Neural cell (in vitro differentiated cells): ENCODE measurements around the gene NME7. TPM values are rescaled to one million over a fixed set of nuclear protein-coding genes. Genes with fewer than 3 reads are reported as not detected.

Experiments used
- H2AFZ ChIP-seq: fragments of 200-600, 300-800 bp; sonication (generic), shearing (Covaris generic); 2 replicates; pipeline ENCODE4 v1.6.0; 2014; ENCODE audit warnings: low read depth, mild to moderate bottlenecking, antibody characterized with exemption, low read length, moderate library complexity
- H3F3A ChIP-seq: fragments of 200-600 bp; shearing (Covaris generic); 2 replicates; pipeline ENCODE4 v1.6.1; 2016; ENCODE audit warnings: mild to moderate bottlenecking, moderate library complexity, mixed read lengths, antibody characterized with exemption, low read length; ENCODE audit not compliant: insufficient read depth, poor library complexity, severe bottlenecking
- H3K27ac ChIP-seq: fragments of 200-600, 300-800 bp; sonication (generic), shearing (Covaris generic); 2 replicates; pipeline ENCODE4 v1.5.1; 2014; ENCODE audit warnings: mild to moderate bottlenecking, low read length, moderate library complexity
- H3K27me3 ChIP-seq: fragments of 300-800, 200-600 bp; sonication (generic), shearing (Covaris generic); 2 replicates; pipeline ENCODE4 v1.6.0; 2014; ENCODE audit warnings: mild to moderate bottlenecking, low read depth, low read length, moderate library complexity; ENCODE audit not compliant: insufficient read depth
- H3K36me3 ChIP-seq: fragments of 300-800, 200-600 bp; sonication (generic), shearing (Covaris generic); 2 replicates; pipeline ENCODE4 v1.5.1; 2014; ENCODE audit warnings: mild to moderate bottlenecking, antibody characterized with exemption, low read length, moderate library complexity; ENCODE audit not compliant: insufficient read depth
- H3K4me2 ChIP-seq: fragments of 300-800, 200-600 bp; sonication (generic), shearing (Covaris generic); 2 replicates; pipeline ENCODE4 v1.6.0; 2014; ENCODE audit warnings: mild to moderate bottlenecking, low read length
- H3K4me3 ChIP-seq: fragments of 300-800, 200-600 bp; sonication (generic), shearing (Covaris generic); 2 replicates; pipeline ENCODE4 v1.5.1; 2014; ENCODE audit warnings: mild to moderate bottlenecking, low read length, moderate library complexity
- H3K79me2 ChIP-seq: fragments of 200-600 bp; shearing (Covaris generic); replicated peaks from 2 replicates; pipeline ENCODE4 v1.6.0; 2014; ENCODE audit warnings: mild to moderate bottlenecking, low read length, moderate library complexity; ENCODE audit not compliant: insufficient read depth
- H3K9ac ChIP-seq: fragments of 300-800, 200-600 bp; sonication (generic), shearing (Covaris generic); 2 replicates; pipeline ENCODE4 v1.6.1; 2016; ENCODE audit warnings: mild to moderate bottlenecking, low read length, mixed read lengths
- H3K9me2 ChIP-seq: fragments of 200-600 bp; shearing (Covaris generic); 2 replicates; pipeline ENCODE4 v1.6.1; 2016; ENCODE audit warnings: mild to moderate bottlenecking, low read length, mixed read lengths; ENCODE audit not compliant: insufficient read depth
- H3K9me3 ChIP-seq: fragments of 200-600, 300-800 bp; sonication (generic), shearing (Covaris generic); 2 replicates; pipeline ENCODE4 v1.6.1; 2016; ENCODE audit warnings: mild to moderate bottlenecking, mixed run types, low read length, moderate library complexity, mixed read lengths
- H4K20me1 ChIP-seq: fragments of 200-600 bp; shearing (Covaris generic); 2 replicates; pipeline ENCODE4 v1.6.1; 2016; ENCODE audit warnings: mild to moderate bottlenecking, mixed run types; ENCODE audit not compliant: insufficient read depth
- EP300 ChIP-seq: fragments of 450-650 bp; conservative IDR thresholded peaks from 2 replicates; pipeline ENCODE4 v1.6.1; 2014; ENCODE audit warnings: antibody characterized with exemption, mild to moderate bottlenecking, moderate library complexity; ENCODE audit not compliant: poor library complexity, severe bottlenecking
- EZH2 ChIP-seq: fragments of 200-600, 300-800 bp; shearing (Covaris generic), sonication (generic); IDR thresholded peaks from 2 replicates; pipeline ENCODE4 v1.6.1; 2014; ENCODE audit warnings: antibody characterized with exemption, low read length, borderline replicate concordance, mild to moderate bottlenecking; ENCODE audit not compliant: insufficient read depth, poor library complexity, severe bottlenecking
- MXI1 ChIP-seq: fragments of 450-650 bp; conservative IDR thresholded peaks from 2 replicates; pipeline ENCODE4 v1.6.1; 2014; ENCODE audit warnings: antibody characterized with exemption, mild to moderate bottlenecking; ENCODE audit not compliant: poor library complexity, severe bottlenecking
- POLR2AphosphoS5 ChIP-seq: IDR thresholded peaks from 2 replicates; pipeline ENCODE4 v1.6.1; 2012
- RAD21 ChIP-seq: fragments of 450-650 bp; conservative IDR thresholded peaks from 2 replicates; pipeline ENCODE4 v1.6.1; 2014; ENCODE audit warnings: antibody characterized with exemption, mild to moderate bottlenecking, moderate library complexity
- SMC3 ChIP-seq: fragments of 450-650 bp; conservative IDR thresholded peaks from 2 replicates; pipeline ENCODE4 v1.6.1; 2014; ENCODE audit warnings: antibody characterized with exemption, mild to moderate bottlenecking, moderate library complexity; ENCODE audit not compliant: poor library complexity
- TAF1 ChIP-seq: IDR thresholded peaks from 2 replicates; pipeline ENCODE4 v1.6.1; 2012; ENCODE audit warnings: low read depth
- polyA plus RNA-seq: library from polyadenylated mRNA; depleted of rRNA; stranded (reverse); fragments of >200 nt; gene quantifications from 2 replicates; pipeline ENCODE4 v1.2.3, GENCODE V29; 2014
- TF ChIP-seq, protein P1 (sequence below): fragments of 450-650 bp; IDR thresholded peaks from 2 replicates; pipeline ENCODE4 v1.5.1; 2014; ENCODE audit warnings: antibody characterized with exemption, mild to moderate bottlenecking, moderate library complexity; ENCODE audit not compliant: poor library complexity, severe bottlenecking
- TF ChIP-seq, protein P2 (sequence below): IDR thresholded peaks from 2 replicates; pipeline ENCODE4 v1.6.1; 2012; ENCODE audit warnings: borderline replicate concordance

Gene NME7
- polyA plus RNA-seq, 1 donor from 2014 or later: 42.4 TPM

DNA sequence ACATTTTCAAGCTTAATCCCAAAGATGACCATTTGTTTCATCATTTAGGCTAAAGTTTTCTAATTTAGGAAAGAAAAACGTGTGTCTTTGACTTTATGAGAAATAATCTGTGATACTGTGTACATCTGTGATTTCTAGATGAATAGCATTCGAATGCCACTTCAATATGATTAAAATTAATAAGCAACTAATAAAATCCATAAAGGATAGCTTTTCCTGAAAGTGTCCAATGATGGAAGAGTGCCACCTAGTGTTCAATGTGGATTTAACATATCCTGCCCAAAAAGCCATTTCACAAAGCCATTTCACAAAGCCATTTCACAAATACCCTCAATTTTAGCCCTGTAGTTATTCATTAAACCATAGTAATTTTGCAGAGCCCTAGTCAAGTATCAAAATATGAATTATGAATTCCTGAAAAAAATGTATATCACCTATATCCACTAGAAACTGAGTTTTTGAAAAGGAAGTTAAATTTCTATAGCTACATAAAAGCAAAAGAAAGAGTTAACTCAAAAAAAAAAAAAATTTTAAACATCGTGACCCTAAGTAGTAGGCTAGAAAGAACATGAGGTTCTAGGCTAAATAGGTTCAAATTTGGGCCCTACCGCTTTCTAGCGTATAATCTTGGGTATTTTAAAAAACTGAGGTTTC lies 19.1 kb downstream of the NME7 start:
- Histone ChIP-seq H3K9me2 (no peaks in the 10 kb centered on the region), H3K27me3 (no peaks in the 10 kb centered on the region), H3K79me2 (peaks cover 9% of the 10 kb centered on the region), H3K4me3 (no peak overlapping the region), H3K27ac (no peak overlapping the region), H3K9ac (no peak overlapping the region), H3K36me3 (no peaks in the 10 kb centered on the region), H3F3A (no peaks in the 10 kb centered on the region), H3K4me2 (no peak overlapping the region), H4K20me1 (no peaks in the 10 kb centered on the region), H2AFZ (no peak overlapping the region), H3K9me3 (peaks cover 5% of the 10 kb centered on the region)
- TF ChIP-seq, protein P1, sequence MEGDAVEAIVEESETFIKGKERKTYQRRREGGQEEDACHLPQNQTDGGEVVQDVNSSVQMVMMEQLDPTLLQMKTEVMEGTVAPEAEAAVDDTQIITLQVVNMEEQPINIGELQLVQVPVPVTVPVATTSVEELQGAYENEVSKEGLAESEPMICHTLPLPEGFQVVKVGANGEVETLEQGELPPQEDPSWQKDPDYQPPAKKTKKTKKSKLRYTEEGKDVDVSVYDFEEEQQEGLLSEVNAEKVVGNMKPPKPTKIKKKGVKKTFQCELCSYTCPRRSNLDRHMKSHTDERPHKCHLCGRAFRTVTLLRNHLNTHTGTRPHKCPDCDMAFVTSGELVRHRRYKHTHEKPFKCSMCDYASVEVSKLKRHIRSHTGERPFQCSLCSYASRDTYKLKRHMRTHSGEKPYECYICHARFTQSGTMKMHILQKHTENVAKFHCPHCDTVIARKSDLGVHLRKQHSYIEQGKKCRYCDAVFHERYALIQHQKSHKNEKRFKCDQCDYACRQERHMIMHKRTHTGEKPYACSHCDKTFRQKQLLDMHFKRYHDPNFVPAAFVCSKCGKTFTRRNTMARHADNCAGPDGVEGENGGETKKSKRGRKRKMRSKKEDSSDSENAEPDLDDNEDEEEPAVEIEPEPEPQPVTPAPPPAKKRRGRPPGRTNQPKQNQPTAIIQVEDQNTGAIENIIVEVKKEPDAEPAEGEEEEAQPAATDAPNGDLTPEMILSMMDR: peak; percentile 89
- TF ChIP-seq SMC3 (peak; percentile 95), RAD21 (peak; percentile 94), TAF1 (no peak)

DNA sequence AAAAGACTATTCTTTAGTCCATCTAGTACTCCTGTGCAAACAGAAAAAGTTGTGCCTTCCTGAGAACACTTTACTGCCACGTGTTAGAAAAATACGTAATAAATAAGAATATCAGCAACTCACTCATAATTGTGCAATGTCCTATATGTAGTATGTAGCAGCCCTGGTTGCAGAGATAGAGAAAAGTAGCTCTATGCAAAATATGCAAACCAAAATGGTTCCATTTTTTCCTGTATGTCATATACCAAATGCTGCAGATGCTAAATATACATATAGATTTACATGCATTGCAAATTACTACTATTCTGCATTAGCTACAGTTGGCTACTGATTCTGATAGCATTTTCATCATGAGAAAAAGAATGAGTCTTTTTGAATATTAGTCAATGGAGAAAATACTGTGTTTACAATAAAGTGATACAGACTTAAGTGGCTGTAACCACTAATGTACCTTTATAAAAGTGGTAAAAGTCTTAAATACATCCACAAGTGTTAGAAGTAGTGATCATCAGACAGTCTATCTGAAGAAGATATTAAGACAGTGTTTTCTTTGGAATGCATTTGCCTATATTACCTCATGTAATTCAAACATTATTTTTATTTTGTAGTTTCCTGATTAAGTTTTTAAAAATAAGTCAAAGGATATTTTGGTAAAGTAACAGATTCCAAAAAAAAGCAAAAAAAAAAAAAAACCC lies 19.8 kb downstream of the NME7 start:
- TF ChIP-seq EP300: no peak
- no peak for TF ChIP-seq SMC3
- TF ChIP-seq, protein P2, sequence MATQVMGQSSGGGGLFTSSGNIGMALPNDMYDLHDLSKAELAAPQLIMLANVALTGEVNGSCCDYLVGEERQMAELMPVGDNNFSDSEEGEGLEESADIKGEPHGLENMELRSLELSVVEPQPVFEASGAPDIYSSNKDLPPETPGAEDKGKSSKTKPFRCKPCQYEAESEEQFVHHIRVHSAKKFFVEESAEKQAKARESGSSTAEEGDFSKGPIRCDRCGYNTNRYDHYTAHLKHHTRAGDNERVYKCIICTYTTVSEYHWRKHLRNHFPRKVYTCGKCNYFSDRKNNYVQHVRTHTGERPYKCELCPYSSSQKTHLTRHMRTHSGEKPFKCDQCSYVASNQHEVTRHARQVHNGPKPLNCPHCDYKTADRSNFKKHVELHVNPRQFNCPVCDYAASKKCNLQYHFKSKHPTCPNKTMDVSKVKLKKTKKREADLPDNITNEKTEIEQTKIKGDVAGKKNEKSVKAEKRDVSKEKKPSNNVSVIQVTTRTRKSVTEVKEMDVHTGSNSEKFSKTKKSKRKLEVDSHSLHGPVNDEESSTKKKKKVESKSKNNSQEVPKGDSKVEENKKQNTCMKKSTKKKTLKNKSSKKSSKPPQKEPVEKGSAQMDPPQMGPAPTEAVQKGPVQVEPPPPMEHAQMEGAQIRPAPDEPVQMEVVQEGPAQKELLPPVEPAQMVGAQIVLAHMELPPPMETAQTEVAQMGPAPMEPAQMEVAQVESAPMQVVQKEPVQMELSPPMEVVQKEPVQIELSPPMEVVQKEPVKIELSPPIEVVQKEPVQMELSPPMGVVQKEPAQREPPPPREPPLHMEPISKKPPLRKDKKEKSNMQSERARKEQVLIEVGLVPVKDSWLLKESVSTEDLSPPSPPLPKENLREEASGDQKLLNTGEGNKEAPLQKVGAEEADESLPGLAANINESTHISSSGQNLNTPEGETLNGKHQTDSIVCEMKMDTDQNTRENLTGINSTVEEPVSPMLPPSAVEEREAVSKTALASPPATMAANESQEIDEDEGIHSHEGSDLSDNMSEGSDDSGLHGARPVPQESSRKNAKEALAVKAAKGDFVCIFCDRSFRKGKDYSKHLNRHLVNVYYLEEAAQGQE: no peak
- no peak for TF ChIP-seq RAD21
- TF ChIP-seq MXI1: no peak
- TF ChIP-seq TAF1: no peak
- TF ChIP-seq EZH2: no peak
- no peak for TF ChIP-seq POLR2AphosphoS5
- TF ChIP-seq, protein P1: no peak
- no peaks in the 10 kb centered on the region for H3K9me2 ChIP-seq
- H3K4me2 ChIP-seq: no peak overlapping the region
- H3K4me3 ChIP-seq: no peak overlapping the region
- H3K27ac ChIP-seq: no peak overlapping the region
- H3K9me3 ChIP-seq: no peaks in the 10 kb centered on the region
- peaks cover 9% of the 10 kb centered on the region for H3K79me2 ChIP-seq
- no peak overlapping the region for H3K9ac ChIP-seq
- H2AFZ ChIP-seq: no peak overlapping the region
- no peaks in the 10 kb centered on the region for H3K27me3 ChIP-seq
- H3K36me3 ChIP-seq: no peaks in the 10 kb centered on the region
- no peaks in the 10 kb centered on the region for H4K20me1 ChIP-seq
- H3F3A ChIP-seq: no peaks in the 10 kb centered on the region
